ENCODE measurements around the gene TSPAN3. TPM values are rescaled to one million over a fixed set of nuclear protein-coding genes. Genes with fewer than 3 reads are reported as not detected.

TSPAN3 gene
- total and polyA plus RNA-seq, 2 donors (not counting 1 experiment from before 2014, with no cell fraction given): 109 to 130 TPM

DNA sequence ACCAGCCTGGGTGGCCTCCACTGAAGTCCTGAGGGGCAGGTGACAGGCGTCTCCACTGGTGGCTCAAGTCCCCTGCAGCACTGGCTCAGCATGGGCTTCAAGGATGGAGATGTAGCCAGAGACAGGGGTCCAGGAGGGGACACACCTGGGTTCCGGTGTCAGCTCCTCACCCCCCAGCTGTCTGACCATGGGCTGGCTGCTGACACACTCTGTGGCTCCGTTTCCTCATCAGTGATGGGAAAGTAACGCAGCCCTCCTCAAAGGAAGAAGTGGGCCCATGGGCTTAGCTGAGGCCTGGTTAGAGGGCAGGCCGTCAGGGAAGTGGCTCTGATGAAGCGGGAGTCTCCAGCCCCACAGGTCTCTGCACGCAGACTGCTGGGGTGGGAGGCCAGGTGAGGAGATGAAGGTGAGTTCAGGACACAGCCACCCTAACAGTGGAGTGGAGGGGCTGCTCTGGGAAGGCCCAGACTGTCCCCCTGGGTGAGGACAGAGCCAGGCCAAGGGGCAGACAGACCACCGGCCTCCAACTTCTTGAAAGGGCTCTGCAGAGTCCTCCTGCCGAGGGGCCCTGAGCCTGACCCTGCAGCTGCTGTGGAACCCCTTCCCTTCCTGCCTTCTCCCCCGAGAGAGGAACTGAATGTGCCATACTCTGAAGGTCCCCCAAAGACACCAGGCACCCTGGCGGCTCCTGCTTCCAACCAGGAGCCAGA is 52.0 kb downstream of the TSPAN3 start:
- H3K79me2 ChIP-seq (ENCODE audit: control insufficient read depth, insufficient read depth, low read length): peaks cover 37% of the 10 kb centered on the region
- H3K27me3 ChIP-seq (replicated peaks in 1 of 4; ENCODE audit: control extremely low read depth in 1 of 4, control insufficient read depth in 3 of 4, insufficient read depth in 4 of 4, low read length in 3 of 4): no peaks in the 10 kb centered on the region
- peaks cover 0 to 36% of the 10 kb centered on the region in 2 experiments for H3K36me3 ChIP-seq (replicated peaks in 1 of 2; ENCODE audit: control extremely low read depth in 1 of 2, control insufficient read depth in 1 of 2, extremely low read depth in 1 of 2, insufficient read depth in 2 of 2, low read length in 1 of 2)
- no peak overlapping the region for H3K27ac ChIP-seq (ENCODE audit: low read length in 2 of 2)
- TF ChIP-seq, protein P1, sequence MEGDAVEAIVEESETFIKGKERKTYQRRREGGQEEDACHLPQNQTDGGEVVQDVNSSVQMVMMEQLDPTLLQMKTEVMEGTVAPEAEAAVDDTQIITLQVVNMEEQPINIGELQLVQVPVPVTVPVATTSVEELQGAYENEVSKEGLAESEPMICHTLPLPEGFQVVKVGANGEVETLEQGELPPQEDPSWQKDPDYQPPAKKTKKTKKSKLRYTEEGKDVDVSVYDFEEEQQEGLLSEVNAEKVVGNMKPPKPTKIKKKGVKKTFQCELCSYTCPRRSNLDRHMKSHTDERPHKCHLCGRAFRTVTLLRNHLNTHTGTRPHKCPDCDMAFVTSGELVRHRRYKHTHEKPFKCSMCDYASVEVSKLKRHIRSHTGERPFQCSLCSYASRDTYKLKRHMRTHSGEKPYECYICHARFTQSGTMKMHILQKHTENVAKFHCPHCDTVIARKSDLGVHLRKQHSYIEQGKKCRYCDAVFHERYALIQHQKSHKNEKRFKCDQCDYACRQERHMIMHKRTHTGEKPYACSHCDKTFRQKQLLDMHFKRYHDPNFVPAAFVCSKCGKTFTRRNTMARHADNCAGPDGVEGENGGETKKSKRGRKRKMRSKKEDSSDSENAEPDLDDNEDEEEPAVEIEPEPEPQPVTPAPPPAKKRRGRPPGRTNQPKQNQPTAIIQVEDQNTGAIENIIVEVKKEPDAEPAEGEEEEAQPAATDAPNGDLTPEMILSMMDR (IDR thresholded peaks at IDR 0.05): no peak
- no peak for TF ChIP-seq EZH2 (IDR thresholded peaks at IDR 0.05; ENCODE audit: borderline replicate concordance, insufficient read depth, low read depth, low read length, poor library complexity, severe bottlenecking)
- no peaks in the 10 kb centered on the region for H3K9me3 ChIP-seq (ENCODE audit: control extremely low read depth in 1 of 3, control insufficient read depth in 2 of 3, insufficient read depth in 1 of 3, low read length in 2 of 3)
- H3K27ac Mint-ChIP-seq: no peak overlapping the region
- 83% methylated on average over 9 of the region's 11 CpGs for WGBS (ENCODE audit: insufficient coverage)
- peaks cover 36% of the 10 kb centered on the region for H3K4me1 Mint-ChIP-seq
- H2AFZ ChIP-seq (ENCODE audit: insufficient read depth, low read depth, low read length, poor library complexity, severe bottlenecking): no peak overlapping the region
- H3K4me2 ChIP-seq (replicated peaks; ENCODE audit: low read depth, low read length, poor library complexity, severe bottlenecking): no peak overlapping the region
- intact Hi-C loops (cut with micrococcal nuclease): no loop called here
- H3K9ac ChIP-seq (ENCODE audit: low read length): no peak overlapping the region
- ATAC-seq (ENCODE audit: low read depth) (no peak), DNase-seq (no peak)
- peaks cover 23 to 64% of the 10 kb centered on the region in 2 donors for H3K4me1 ChIP-seq (ENCODE audit: control insufficient read depth in 2 of 2, insufficient read depth in 2 of 2, low read length in 2 of 2)
- H3K27me3 Mint-ChIP-seq: no peaks in the 10 kb centered on the region
- peaks cover 60% of the 10 kb centered on the region for H4K20me1 ChIP-seq (ENCODE audit: control insufficient read depth, insufficient read depth, low read length, poor library complexity, severe bottlenecking)
- H3K9me3 Mint-ChIP-seq (ENCODE audit: insufficient read depth): no peaks in the 10 kb centered on the region
- H3K4me3 Mint-ChIP-seq: no peak overlapping the region
- POLR2A ChIA-PET: no interaction called here
- H3K4me3 ChIP-seq (ENCODE audit: control extremely low read depth in 1 of 5, extremely low read depth in 1 of 5, insufficient read depth in 1 of 5, low read depth in 2 of 5, low read length in 4 of 5): no peak overlapping the region
- CTCF ChIA-PET: interaction anchor here (0.8 to 1.0 kb wide), 2 partner anchors 12 to 46 kb away, joined by 3 read pairs; no protein-coding TSS in a partner anchor

All from B cell (primary cell).